Measurements from ENCODE around the gene NKAPD1. TPM values are rescaled to one million over a fixed set of nuclear protein-coding genes. Genes with fewer than 3 reads are reported as not detected.

Gene NKAPD1
- total and polyA plus RNA-seq, 9 of the 15 experiments (the other 6 are each of a cell fraction or from before 2014, with no cell fraction given), result 14.1 to 73.5 (median 29.3) TPM

- TF ChIP-seq NCOA4 (IDR thresholded peaks at IDR 0.05; ENCODE audit: partially characterized antibody), result no peak
- peak; percentile 95 for TF ChIP-seq POLR2A (conservative IDR thresholded peaks at IDR 0.05)
- no peak for TF ChIP-seq CTCFL (IDR thresholded peaks at IDR 0.05; ENCODE audit: borderline replicate concordance, insufficient read depth, low read depth, low read length, poor library complexity, severe bottlenecking)
- no peak for TF ChIP-seq GTF2A2 (tag; IDR thresholded peaks at IDR 0.05)
- TF ChIP-seq ELK3 (CRISPR knock-in tag; IDR thresholded peaks at IDR 0.05), result no peak
- TF ChIP-seq, protein P1, sequence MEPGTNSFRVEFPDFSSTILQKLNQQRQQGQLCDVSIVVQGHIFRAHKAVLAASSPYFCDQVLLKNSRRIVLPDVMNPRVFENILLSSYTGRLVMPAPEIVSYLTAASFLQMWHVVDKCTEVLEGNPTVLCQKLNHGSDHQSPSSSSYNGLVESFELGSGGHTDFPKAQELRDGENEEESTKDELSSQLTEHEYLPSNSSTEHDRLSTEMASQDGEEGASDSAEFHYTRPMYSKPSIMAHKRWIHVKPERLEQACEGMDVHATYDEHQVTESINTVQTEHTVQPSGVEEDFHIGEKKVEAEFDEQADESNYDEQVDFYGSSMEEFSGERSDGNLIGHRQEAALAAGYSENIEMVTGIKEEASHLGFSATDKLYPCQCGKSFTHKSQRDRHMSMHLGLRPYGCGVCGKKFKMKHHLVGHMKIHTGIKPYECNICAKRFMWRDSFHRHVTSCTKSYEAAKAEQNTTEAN (CRISPR knock-in tag; IDR thresholded peaks at IDR 0.05), result no peak
- TF ChIP-seq DEAF1 (CRISPR knock-in tag; IDR thresholded peaks at IDR 0.05), result no peak
- no peak for TF ChIP-seq THRAP3 (IDR thresholded peaks at IDR 0.05; ENCODE audit: borderline replicate concordance)
- TF ChIP-seq ZNF668 (CRISPR knock-in tag; IDR thresholded peaks at IDR 0.05), result no peak
- TF ChIP-seq ZNF140 (CRISPR knock-in tag; IDR thresholded peaks at IDR 0.05), result no peak
- TF ChIP-seq GATAD2A (IDR thresholded peaks at IDR 0.05), result no peak
- TF ChIP-seq, protein P2, sequence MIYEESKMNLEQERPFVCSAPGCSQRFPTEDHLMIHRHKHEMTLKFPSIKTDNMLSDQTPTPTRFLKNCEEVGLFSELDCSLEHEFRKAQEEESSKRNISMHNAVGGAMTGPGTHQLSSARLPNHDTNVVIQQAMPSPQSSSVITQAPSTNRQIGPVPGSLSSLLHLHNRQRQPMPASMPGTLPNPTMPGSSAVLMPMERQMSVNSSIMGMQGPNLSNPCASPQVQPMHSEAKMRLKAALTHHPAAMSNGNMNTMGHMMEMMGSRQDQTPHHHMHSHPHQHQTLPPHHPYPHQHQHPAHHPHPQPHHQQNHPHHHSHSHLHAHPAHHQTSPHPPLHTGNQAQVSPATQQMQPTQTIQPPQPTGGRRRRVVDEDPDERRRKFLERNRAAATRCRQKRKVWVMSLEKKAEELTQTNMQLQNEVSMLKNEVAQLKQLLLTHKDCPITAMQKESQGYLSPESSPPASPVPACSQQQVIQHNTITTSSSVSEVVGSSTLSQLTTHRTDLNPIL (CRISPR knock-in tag; IDR thresholded peaks at IDR 0.05), result no peak
- TF ChIP-seq CXXC5 (CRISPR knock-in tag; IDR thresholded peaks at IDR 0.05), result peak; percentile 40
- no peak for TF ChIP-seq RAD21 (CRISPR knock-in tag; conservative IDR thresholded peaks at IDR 0.05 in 1 of 2, IDR thresholded peaks at IDR 0.05 in 1 of 2)
- peak; percentile 30; the same call in 1 of the 2 replicates for TF ChIP-seq NFIC (IDR thresholded peaks at IDR 0.05)
- no peak for TF ChIP-seq FOXJ3 (CRISPR knock-in tag; IDR thresholded peaks at IDR 0.05)
- no peak for TF ChIP-seq ZNF764 (CRISPR knock-in tag; IDR thresholded peaks at IDR 0.05; ENCODE audit: low read depth)
- TF ChIP-seq, protein P3, sequence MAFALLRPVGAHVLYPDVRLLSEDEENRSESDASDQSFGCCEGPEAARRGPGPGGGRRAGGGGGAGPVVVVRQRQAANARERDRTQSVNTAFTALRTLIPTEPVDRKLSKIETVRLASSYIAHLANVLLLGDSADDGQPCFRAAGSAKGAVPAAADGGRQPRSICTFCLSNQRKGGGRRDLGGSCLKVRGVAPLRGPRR (CRISPR knock-in tag; IDR thresholded peaks at IDR 0.05), result peak; percentile 18; the same call in 1 of the 2 replicates
- no peak for TF ChIP-seq ZNF785 (CRISPR knock-in tag; IDR thresholded peaks at IDR 0.05)
- TF ChIP-seq ZBED1 (IDR thresholded peaks at IDR 0.05), result no peak
- TF ChIP-seq CBX3 (IDR thresholded peaks at IDR 0.05; ENCODE audit: borderline replicate concordance in 1 of 2, low read length in 2 of 2), result peak in 1 of 2 experiments; percentile 69; a peak in 1 of 3 replicates
Measured at GRCh38 chr11:112086422-112087191, 12.5 kb downstream of the NKAPD1 start, which contains the start of the genes SDHD and TIMM8B (continued).
